Smooth muscle cell of the brain vasculature (primary cell): Measurements from ENCODE around the gene PEAK1.
A peak's percentile ranks its signal among the peaks of the same experiment; 100 is the strongest.

Experiments
- DNase-seq: peaks from one replicate; pipeline ENCODE4 v3.0.0-alpha.2; 2012; ENCODE audit warnings: low read depth, low spot score

PEAK1 gene

DNA sequence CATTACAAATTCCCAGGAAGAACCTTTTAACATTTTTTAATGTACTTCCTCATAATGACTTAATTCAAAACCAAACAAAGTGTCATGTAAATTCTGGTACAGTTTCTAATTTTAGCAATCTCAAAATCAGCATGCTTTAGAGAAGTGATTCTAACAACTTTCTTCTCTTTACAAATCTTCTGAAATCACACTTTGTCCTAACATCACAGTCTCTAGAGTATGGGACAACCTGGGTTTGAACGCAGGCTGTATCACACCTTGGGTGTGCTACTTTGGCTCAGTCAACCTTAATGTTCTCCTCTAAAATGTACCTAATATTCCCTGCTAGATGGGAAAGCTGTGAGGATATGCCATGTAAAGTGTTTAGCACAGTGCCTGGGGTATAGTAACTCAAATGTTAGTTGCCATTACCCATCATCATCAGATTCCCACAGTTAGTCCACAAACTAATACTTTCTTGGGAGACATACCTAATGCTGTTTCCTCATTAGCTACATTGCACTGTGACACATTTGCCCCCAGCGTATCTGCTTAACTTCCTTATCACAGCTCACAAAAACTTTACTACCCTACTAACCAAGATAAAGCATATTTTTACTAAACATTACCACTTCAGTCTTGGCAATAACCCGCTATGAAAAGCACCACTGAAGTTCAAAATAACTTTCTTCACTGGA lies 352.1 kb downstream of the PEAK1 start:
- DNase-seq: no peak

DNA sequence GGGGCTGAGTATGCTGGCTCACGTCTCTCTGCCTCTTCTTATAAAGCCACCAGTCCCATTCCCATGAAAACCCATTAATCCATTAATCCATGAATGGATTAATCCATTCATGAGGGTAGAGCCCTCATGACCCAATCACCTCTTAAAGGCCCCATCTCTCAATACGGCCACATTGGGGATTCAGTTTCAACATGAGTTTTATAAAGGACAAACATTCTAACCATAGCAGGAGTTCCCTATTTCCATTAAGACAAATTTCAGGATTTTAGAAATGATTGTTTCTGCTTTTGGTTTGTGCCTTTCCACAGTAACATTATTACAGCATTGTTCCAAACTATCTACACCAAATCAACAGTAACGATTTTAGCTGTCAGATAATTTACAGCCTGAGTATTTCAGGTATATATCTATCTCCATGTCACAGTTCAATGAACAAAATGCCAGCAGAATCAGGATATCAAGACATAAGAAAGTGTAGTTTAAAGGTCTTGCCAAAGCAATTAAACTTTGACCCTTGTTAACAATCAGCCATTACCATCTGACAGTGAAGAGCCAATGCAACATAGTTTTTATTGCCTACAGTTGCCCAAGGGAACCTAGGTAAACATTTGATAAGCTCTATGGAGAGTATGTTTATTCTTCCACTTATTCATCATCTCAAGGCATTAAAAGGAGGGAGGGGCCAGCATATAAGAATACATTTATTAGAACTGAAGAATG lies 352.8 kb downstream of the PEAK1 start:
- no peak for DNase-seq

GRCh38 chr15:77064539-77065308 lies 355.2 kb downstream of the PEAK1 start:
- no peak for DNase-seq

- DNase-seq: no peak
Measured at GRCh38 chr15:77064063-77064462, 355.8 kb downstream of the PEAK1 start.

- no peak for DNase-seq
Measured at GRCh38 chr15:77063249-77063648, 356.7 kb downstream of the PEAK1 start.

DNA sequence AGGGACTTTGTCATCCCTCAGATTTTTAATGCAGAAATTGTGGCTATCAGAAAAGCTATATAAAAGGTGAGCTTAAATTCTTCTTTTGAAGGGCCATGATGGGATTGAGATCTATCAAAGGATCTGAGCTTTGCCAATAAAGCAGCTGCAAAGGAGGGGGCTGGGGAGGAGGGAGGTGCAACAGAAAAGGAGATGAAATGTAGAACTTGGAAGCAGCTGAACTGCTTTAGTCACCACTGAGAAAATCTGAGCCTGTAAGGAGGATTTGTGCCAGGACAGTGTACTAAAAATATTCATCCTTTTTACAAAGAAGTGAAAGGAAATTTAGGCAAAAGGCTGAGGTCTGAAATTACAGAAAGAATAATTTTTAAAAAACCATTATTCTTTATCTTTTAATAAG lies 359.4 kb downstream of the PEAK1 start:
- no peak for DNase-seq

DNA sequence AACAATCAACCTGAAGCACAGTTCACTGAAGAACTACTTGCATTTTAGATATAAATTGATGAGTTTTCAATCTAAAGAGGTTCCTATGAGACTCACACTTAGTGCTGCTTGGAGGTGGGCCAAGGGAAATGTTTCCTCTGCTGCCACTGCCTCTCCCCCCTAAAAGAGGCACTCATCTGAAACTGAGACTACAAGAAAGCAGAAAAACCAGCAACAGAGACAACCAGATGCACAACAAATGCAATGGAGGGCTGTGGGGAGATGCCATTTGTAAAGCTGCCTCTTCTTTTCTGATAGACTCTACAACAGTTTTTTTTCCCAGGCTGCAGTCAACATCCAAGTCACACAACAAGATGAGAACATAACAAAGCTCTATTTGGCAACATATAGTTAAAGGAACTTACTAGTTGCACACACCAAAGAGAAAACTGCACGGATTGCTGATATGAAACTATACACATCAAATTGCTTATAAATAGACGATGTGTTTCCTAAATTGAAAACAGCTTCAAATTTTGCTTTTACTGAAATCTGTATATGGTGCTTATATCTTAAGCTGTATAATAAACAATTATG lies 360.0 kb downstream of the PEAK1 start:
- DNase-seq: peak; percentile 4

- no peak for DNase-seq
Measured at GRCh38 chr15:77058468-77058867, 361.4 kb downstream of the PEAK1 start.

DNA sequence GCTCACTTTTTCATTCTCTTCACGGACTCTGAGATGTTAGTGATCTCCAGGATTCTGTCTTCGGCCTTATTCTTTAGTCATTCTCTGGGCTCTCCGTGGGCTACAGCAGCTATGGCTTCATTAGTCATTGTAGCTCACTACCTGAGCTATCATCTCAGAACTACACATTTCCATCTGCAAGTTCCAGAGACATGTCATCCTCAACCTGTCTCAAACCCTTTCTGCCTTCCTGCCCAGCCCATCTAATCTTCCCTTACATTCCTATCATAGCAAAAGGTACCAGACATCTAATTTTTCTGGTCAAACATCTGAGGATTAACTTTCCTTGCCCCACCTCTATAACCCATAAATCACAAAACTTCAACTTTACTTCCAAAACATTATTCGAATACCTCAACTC lies 362.2 kb downstream of the PEAK1 start:
- no peak for DNase-seq

- no peak for DNase-seq
Measured at GRCh38 chr15:77057072-77057471, 362.8 kb downstream of the PEAK1 start.

GRCh38 chr15:77053709-77054108 lies 366.2 kb downstream of the PEAK1 start:
- no peak for DNase-seq

GRCh38 chr15:77052556-77052955 lies 367.3 kb downstream of the PEAK1 start:
- DNase-seq: no peak
